ENCODE measurements around the gene CAMK1G. TPM values are rescaled to one million over a fixed set of nuclear protein-coding genes. Genes with fewer than 3 reads are reported as not detected.

CAMK1G gene
- total RNA-seq, 1 experiment from 2014 or later = not detected

GRCh38 chr1:209552406-209553264, 30.9 kb upstream of the CAMK1G start:
- H3K4me1 ChIP-seq (replicated peaks; ENCODE audit: insufficient read depth) = no peaks in the 10 kb centered on the region; the same call in 1 of the 2 replicates
- DNase-seq = no peak
- H3K4me2 ChIP-seq = no peak overlapping the region
- ChIA-PET CTCF (no interaction called here), POLR2A (ENCODE audit: unreplicated experiment) (no interaction called here)
- H3K27me3 ChIP-seq (ENCODE audit: insufficient read depth, low read depth) = no peaks in the 10 kb centered on the region
- H3K9me3 ChIP-seq (ENCODE audit: insufficient read depth, low read depth) = no peaks in the 10 kb centered on the region
- no peaks in the 10 kb centered on the region for H3K36me3 ChIP-seq (ENCODE audit: low read depth)
- no TSS peak for BruUV-seq (replicated peaks)
- H3K4me3 ChIP-seq = no peak overlapping the region
- H3F3A ChIP-seq (ENCODE audit: insufficient read depth, low read depth) = no peaks in the 10 kb centered on the region
- H3K9me2 ChIP-seq (ENCODE audit: insufficient read depth) = no peaks in the 10 kb centered on the region
- H3K27ac ChIP-seq = no peak overlapping the region
- intact Hi-C loops (cut with micrococcal nuclease; ENCODE audit: unreplicated experiment) = no loop called here
- TF ChIP-seq, protein P1, sequence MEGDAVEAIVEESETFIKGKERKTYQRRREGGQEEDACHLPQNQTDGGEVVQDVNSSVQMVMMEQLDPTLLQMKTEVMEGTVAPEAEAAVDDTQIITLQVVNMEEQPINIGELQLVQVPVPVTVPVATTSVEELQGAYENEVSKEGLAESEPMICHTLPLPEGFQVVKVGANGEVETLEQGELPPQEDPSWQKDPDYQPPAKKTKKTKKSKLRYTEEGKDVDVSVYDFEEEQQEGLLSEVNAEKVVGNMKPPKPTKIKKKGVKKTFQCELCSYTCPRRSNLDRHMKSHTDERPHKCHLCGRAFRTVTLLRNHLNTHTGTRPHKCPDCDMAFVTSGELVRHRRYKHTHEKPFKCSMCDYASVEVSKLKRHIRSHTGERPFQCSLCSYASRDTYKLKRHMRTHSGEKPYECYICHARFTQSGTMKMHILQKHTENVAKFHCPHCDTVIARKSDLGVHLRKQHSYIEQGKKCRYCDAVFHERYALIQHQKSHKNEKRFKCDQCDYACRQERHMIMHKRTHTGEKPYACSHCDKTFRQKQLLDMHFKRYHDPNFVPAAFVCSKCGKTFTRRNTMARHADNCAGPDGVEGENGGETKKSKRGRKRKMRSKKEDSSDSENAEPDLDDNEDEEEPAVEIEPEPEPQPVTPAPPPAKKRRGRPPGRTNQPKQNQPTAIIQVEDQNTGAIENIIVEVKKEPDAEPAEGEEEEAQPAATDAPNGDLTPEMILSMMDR (conservative IDR thresholded peaks at IDR 0.05) = no peak
- TF ChIP-seq EZH2 (IDR thresholded peaks at IDR 0.05; ENCODE audit: low read depth) = no peak
- no peaks in the 10 kb centered on the region for H3K79me2 ChIP-seq (ENCODE audit: low read depth)
- H4K20me1 ChIP-seq (ENCODE audit: insufficient read depth) = no peaks in the 10 kb centered on the region
- no peak overlapping the region for H2AFZ ChIP-seq

- Histone ChIP-seq H3K79me2 (ENCODE audit: low read depth) (no peaks in the 10 kb centered on the region), H3K27ac (no peak overlapping the region), H3K4me1 (replicated peaks; ENCODE audit: insufficient read depth) (no peaks in the 10 kb centered on the region; the same call in 1 of the 2 replicates), H3F3A (ENCODE audit: insufficient read depth, low read depth) (no peaks in the 10 kb centered on the region), H3K9me2 (ENCODE audit: insufficient read depth) (no peaks in the 10 kb centered on the region), H3K4me3 (no peak overlapping the region), H3K27me3 (ENCODE audit: insufficient read depth, low read depth) (no peaks in the 10 kb centered on the region), H3K9me3 (ENCODE audit: insufficient read depth, low read depth) (no peaks in the 10 kb centered on the region), H3K4me2 (no peak overlapping the region), H2AFZ (no peak overlapping the region), H3K36me3 (ENCODE audit: low read depth) (no peaks in the 10 kb centered on the region), H4K20me1 (ENCODE audit: insufficient read depth) (no peaks in the 10 kb centered on the region)
- BruUV-seq (replicated peaks) = no TSS peak
- no peak for TF ChIP-seq EZH2 (IDR thresholded peaks at IDR 0.05; ENCODE audit: low read depth)
- TF ChIP-seq, protein P1 (conservative IDR thresholded peaks at IDR 0.05) = no peak
- POLR2A ChIA-PET (ENCODE audit: unreplicated experiment) = no interaction called here
- intact Hi-C loops (cut with micrococcal nuclease; ENCODE audit: unreplicated experiment) = no loop called here
- CTCF ChIA-PET = no interaction called here
- DNase-seq = no peak
These were observed 28.5 kb upstream of the CAMK1G start for GRCh38 chr1:209554761-209555611.

DNA sequence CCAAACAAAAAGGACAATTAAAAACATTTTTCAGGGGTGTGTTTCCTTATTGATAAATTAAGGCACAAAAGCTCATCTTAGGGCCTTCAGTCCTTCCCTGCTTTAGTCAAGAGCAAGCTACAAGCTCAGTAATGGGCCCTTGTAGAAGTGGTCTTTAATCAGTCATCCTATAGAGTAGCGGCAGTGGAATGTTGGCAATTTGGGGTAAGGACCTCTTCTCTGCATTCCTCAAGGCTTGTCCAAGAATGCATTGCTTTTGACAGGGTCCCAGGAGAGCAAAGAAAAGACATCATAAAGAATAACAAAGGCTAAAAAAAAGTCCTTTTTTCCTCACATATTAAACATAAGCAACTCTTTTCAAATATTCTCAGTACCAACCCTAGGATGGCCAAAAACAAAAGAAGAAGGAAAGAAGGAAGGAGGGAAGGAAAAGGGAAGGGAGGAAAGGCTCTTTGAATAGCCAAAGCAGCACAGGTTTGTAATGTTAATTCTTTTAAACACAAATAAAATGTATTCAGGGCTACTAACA, 27.3 kb upstream of the CAMK1G start:
- no peaks in the 10 kb centered on the region for H3K36me3 ChIP-seq (ENCODE audit: low read depth)
- H3K79me2 ChIP-seq (ENCODE audit: low read depth) = no peaks in the 10 kb centered on the region
- no peaks in the 10 kb centered on the region for H3K9me2 ChIP-seq (ENCODE audit: insufficient read depth)
- no peak overlapping the region for H3K27ac ChIP-seq
- DNase-seq = no peak
- POLR2A ChIA-PET (ENCODE audit: unreplicated experiment) = no interaction called here
- no peaks in the 10 kb centered on the region for H3K27me3 ChIP-seq (ENCODE audit: insufficient read depth, low read depth)
- H3K4me1 ChIP-seq (replicated peaks; ENCODE audit: insufficient read depth) = no peaks in the 10 kb centered on the region; the same call in 1 of the 2 replicates
- H4K20me1 ChIP-seq (ENCODE audit: insufficient read depth) = no peaks in the 10 kb centered on the region
- intact Hi-C loops (cut with micrococcal nuclease; ENCODE audit: unreplicated experiment) = no loop called here
- CTCF ChIA-PET = no interaction called here
- no peak for TF ChIP-seq EZH2 (IDR thresholded peaks at IDR 0.05; ENCODE audit: low read depth)
- TF ChIP-seq, protein P1 (conservative IDR thresholded peaks at IDR 0.05) = no peak
- H3K4me2 ChIP-seq = no peak overlapping the region
- H2AFZ ChIP-seq = no peak overlapping the region
- H3K4me3 ChIP-seq = no peak overlapping the region
- no peaks in the 10 kb centered on the region for H3F3A ChIP-seq (ENCODE audit: insufficient read depth, low read depth)
- no TSS peak for BruUV-seq (replicated peaks)
- no peaks in the 10 kb centered on the region for H3K9me3 ChIP-seq (ENCODE audit: insufficient read depth, low read depth)

Data from PC-9 (cell line).